ENCODE measurements around the gene CBX3.

GRCh38 chr7:26237035-26237807 is 35.7 kb downstream of the CBX3 start:
- TF ChIP-seq HNF4A (CRISPR knock-in tag; IDR thresholded peaks at IDR 0.05) (no peak), XBP1 (CRISPR knock-in tag; IDR thresholded peaks at IDR 0.05) (no peak), POLR2A (IDR thresholded peaks at IDR 0.05; ENCODE audit: insufficient read depth in 1 of 2, low read depth in 2 of 2, low read length in 2 of 2) (no peak), FOSL1 (CRISPR knock-in tag; IDR thresholded peaks at IDR 0.05; ENCODE audit: borderline replicate concordance) (no peak), GABPA (IDR thresholded peaks at IDR 0.05; ENCODE audit: low read depth, low read length) (no peak), GABPA (CRISPR knock-in tag; IDR thresholded peaks at IDR 0.05; ENCODE audit: low read depth) (no peak), CCAR2 (optimal IDR thresholded peaks at IDR 0.05; ENCODE audit: low read depth, low read length) (no peak), ZNF124 (CRISPR knock-in tag; IDR thresholded peaks at IDR 0.05) (no peak), BCLAF1 (IDR thresholded peaks at IDR 0.05) (no peak), ZBTB38 (CRISPR knock-in tag; IDR thresholded peaks at IDR 0.05) (no peak), NR3C1 (CRISPR knock-in tag; IDR thresholded peaks at IDR 0.05) (no peak), EZH2 (conservative IDR thresholded peaks at IDR 0.05; ENCODE audit: low read depth, low read length) (no peak), HCFC1 (IDR thresholded peaks at IDR 0.05; ENCODE audit: low read depth, low read length) (no peak)
- TF ChIP-seq, protein P1, sequence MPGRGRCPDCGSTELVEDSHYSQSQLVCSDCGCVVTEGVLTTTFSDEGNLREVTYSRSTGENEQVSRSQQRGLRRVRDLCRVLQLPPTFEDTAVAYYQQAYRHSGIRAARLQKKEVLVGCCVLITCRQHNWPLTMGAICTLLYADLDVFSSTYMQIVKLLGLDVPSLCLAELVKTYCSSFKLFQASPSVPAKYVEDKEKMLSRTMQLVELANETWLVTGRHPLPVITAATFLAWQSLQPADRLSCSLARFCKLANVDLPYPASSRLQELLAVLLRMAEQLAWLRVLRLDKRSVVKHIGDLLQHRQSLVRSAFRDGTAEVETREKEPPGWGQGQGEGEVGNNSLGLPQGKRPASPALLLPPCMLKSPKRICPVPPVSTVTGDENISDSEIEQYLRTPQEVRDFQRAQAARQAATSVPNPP (CRISPR knock-in tag; IDR thresholded peaks at IDR 0.05): no peak
- TF ChIP-seq, protein P2, sequence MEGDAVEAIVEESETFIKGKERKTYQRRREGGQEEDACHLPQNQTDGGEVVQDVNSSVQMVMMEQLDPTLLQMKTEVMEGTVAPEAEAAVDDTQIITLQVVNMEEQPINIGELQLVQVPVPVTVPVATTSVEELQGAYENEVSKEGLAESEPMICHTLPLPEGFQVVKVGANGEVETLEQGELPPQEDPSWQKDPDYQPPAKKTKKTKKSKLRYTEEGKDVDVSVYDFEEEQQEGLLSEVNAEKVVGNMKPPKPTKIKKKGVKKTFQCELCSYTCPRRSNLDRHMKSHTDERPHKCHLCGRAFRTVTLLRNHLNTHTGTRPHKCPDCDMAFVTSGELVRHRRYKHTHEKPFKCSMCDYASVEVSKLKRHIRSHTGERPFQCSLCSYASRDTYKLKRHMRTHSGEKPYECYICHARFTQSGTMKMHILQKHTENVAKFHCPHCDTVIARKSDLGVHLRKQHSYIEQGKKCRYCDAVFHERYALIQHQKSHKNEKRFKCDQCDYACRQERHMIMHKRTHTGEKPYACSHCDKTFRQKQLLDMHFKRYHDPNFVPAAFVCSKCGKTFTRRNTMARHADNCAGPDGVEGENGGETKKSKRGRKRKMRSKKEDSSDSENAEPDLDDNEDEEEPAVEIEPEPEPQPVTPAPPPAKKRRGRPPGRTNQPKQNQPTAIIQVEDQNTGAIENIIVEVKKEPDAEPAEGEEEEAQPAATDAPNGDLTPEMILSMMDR (CRISPR knock-in tag; IDR thresholded peaks at IDR 0.05): no peak

Data from HepG2 (cell line).